ENCODE data around the gene E2F2. TPM values are rescaled to one million over a fixed set of nuclear protein-coding genes. Genes with fewer than 3 reads are reported as not detected.
"Not testable (repeated sequence)": the region's sequence is repeated elsewhere in the genome, so short reads cannot be mapped to it uniquely, and the experiment has no call there.

Gene E2F2
- polyA plus RNA-seq, 1 donor, result 2.8 TPM

GRCh38 chr1:23545851-23546250 lies 14.8 kb upstream of the E2F2 start:
- DNase-seq, result no peak
- no peaks in the 10 kb centered on the region for H3K9me3 ChIP-seq (ENCODE audit: control insufficient read depth, low read depth, low read length)
- H3K4me1 ChIP-seq (ENCODE audit: control insufficient read depth, insufficient read depth, low read length), result peaks cover 24% of the 10 kb centered on the region
- H3K36me3 ChIP-seq (ENCODE audit: control insufficient read depth, insufficient read depth, low read length), result no peaks in the 10 kb centered on the region
- WGBS (ENCODE audit: insufficient coverage, low lambda C conversion rate), result 100% methylated on average over 2 of the region's 9 CpGs
- no peaks in the 10 kb centered on the region for H3K27me3 ChIP-seq (ENCODE audit: control insufficient read depth, insufficient read depth, low read length)
- H3K4me3 ChIP-seq (ENCODE audit: low read length), result no peak overlapping the region
- H3K27ac ChIP-seq (ENCODE audit: low read length), result no peak overlapping the region

GRCh38 chr1:23544444-23545389 lies 13.7 kb upstream of the E2F2 start:
- no peak overlapping the region for H3K27ac ChIP-seq (ENCODE audit: low read length)
- no peaks in the 10 kb centered on the region for H3K36me3 ChIP-seq (ENCODE audit: control insufficient read depth, insufficient read depth, low read length)
- H3K4me1 ChIP-seq (ENCODE audit: control insufficient read depth, insufficient read depth, low read length), result peaks cover 24% of the 10 kb centered on the region
- H3K4me3 ChIP-seq (ENCODE audit: low read length), result no peak overlapping the region
- peak; percentile 68 to 72 for DNase-seq
- no peaks in the 10 kb centered on the region for H3K9me3 ChIP-seq (ENCODE audit: control insufficient read depth, low read depth, low read length)
- WGBS (ENCODE audit: insufficient coverage, low lambda C conversion rate), result 0% methylated on average over 1 of the region's 8 CpGs
- H3K27me3 ChIP-seq (ENCODE audit: control insufficient read depth, insufficient read depth, low read length), result no peaks in the 10 kb centered on the region

GRCh38 chr1:23543707-23544443 lies 12.8 kb upstream of the E2F2 start:
- no CpG with 5 or more reads among the region's 8 CpGs for WGBS (ENCODE audit: insufficient coverage, low lambda C conversion rate)
- no peaks in the 10 kb centered on the region for H3K27me3 ChIP-seq (ENCODE audit: control insufficient read depth, insufficient read depth, low read length)
- H3K4me3 ChIP-seq (ENCODE audit: low read length), result no peak overlapping the region
- H3K27ac ChIP-seq (ENCODE audit: low read length), result no peak overlapping the region
- no peak for DNase-seq
- H3K4me1 ChIP-seq (ENCODE audit: control insufficient read depth, insufficient read depth, low read length), result peaks cover 24% of the 10 kb centered on the region
- no peaks in the 10 kb centered on the region for H3K36me3 ChIP-seq (ENCODE audit: control insufficient read depth, insufficient read depth, low read length)
- H3K9me3 ChIP-seq (ENCODE audit: control insufficient read depth, low read depth, low read length), result no peaks in the 10 kb centered on the region

- H3K27me3 ChIP-seq (ENCODE audit: control insufficient read depth, insufficient read depth, low read length); DNase-seq; H3K27ac ChIP-seq (ENCODE audit: low read length); H3K4me3 ChIP-seq (ENCODE audit: low read length); H3K9me3 ChIP-seq (ENCODE audit: control insufficient read depth, low read depth, low read length); H3K36me3 ChIP-seq (ENCODE audit: control insufficient read depth, insufficient read depth, low read length): not testable (repeated sequence)
- H3K4me1 ChIP-seq (ENCODE audit: control insufficient read depth, insufficient read depth, low read length), result peaks cover 20% of the 10 kb centered on the region
- no CpG with 5 or more reads among the region's 5 CpGs for WGBS (ENCODE audit: insufficient coverage, low lambda C conversion rate)
These were observed 11.9 kb upstream of the E2F2 start for GRCh38 chr1:23542940-23543339.

GRCh38 chr1:23539698-23540266 lies 8.7 kb upstream of the E2F2 start:
- no peak overlapping the region for H3K27ac ChIP-seq (ENCODE audit: low read length)

GRCh38 chr1:23537296-23537973 lies 6.4 kb upstream of the E2F2 start:
- Histone ChIP-seq H3K27me3 (ENCODE audit: control insufficient read depth, insufficient read depth, low read length) (no peaks in the 10 kb centered on the region), H3K4me3 (ENCODE audit: low read length) (no peak overlapping the region), H3K36me3 (ENCODE audit: control insufficient read depth, insufficient read depth, low read length) (no peaks in the 10 kb centered on the region), H3K4me1 (ENCODE audit: control insufficient read depth, insufficient read depth, low read length) (peaks cover 27% of the 10 kb centered on the region), H3K27ac (ENCODE audit: low read length) (peak overlapping the region; percentile 66), H3K9me3 (ENCODE audit: control insufficient read depth, low read depth, low read length) (no peaks in the 10 kb centered on the region)
- no CpG with 5 or more reads among the region's 9 CpGs for WGBS (ENCODE audit: insufficient coverage, low lambda C conversion rate)
- peak; percentile 66 to 86 for DNase-seq

More at GRCh38 chr1:23539698-23540266, 8.7 kb upstream of the E2F2 start:
- peaks cover 12% of the 10 kb centered on the region for H3K4me1 ChIP-seq (ENCODE audit: control insufficient read depth, insufficient read depth, low read length)
- DNase-seq, result peak; percentile 89 to 92
- H3K4me3 ChIP-seq (ENCODE audit: low read length), result no peak overlapping the region
- H3K27me3 ChIP-seq (ENCODE audit: control insufficient read depth, insufficient read depth, low read length), result no peaks in the 10 kb centered on the region
- H3K36me3 ChIP-seq (ENCODE audit: control insufficient read depth, insufficient read depth, low read length), result no peaks in the 10 kb centered on the region
- WGBS (ENCODE audit: insufficient coverage, low lambda C conversion rate), result no CpG with 5 or more reads among the region's 16 CpGs
- no peaks in the 10 kb centered on the region for H3K9me3 ChIP-seq (ENCODE audit: control insufficient read depth, low read depth, low read length)

GRCh38 chr1:23533246-23534023 lies 2.4 kb upstream of the E2F2 start:
- Histone ChIP-seq H3K27me3 (ENCODE audit: control insufficient read depth, insufficient read depth, low read length) (no peaks in the 10 kb centered on the region), H3K4me1 (ENCODE audit: control insufficient read depth, insufficient read depth, low read length) (peaks cover 60% of the 10 kb centered on the region), H3K4me3 (ENCODE audit: low read length) (no peak overlapping the region), H3K9me3 (ENCODE audit: control insufficient read depth, low read depth, low read length) (no peaks in the 10 kb centered on the region), H3K27ac (ENCODE audit: low read length) (peak overlapping the region; percentile 71), H3K36me3 (ENCODE audit: control insufficient read depth, insufficient read depth, low read length) (no peaks in the 10 kb centered on the region)
- peak in 1 of 2 donors; percentile 50 for DNase-seq
- WGBS (ENCODE audit: insufficient coverage, low lambda C conversion rate), result no CpG with 5 or more reads among the region's 6 CpGs

- H3K27me3 ChIP-seq (ENCODE audit: control insufficient read depth, insufficient read depth, low read length), result no peaks in the 10 kb centered on the region
- peak overlapping the region; percentile 12 for H3K4me3 ChIP-seq (ENCODE audit: low read length)
- no CpG with 5 or more reads among the region's 5 CpGs for WGBS (ENCODE audit: insufficient coverage, low lambda C conversion rate)
- no peak for DNase-seq
- peak overlapping the region; percentile 71 for H3K27ac ChIP-seq (ENCODE audit: low read length)
- H3K4me1 ChIP-seq (ENCODE audit: control insufficient read depth, insufficient read depth, low read length), result peaks cover 67% of the 10 kb centered on the region
- H3K36me3 ChIP-seq (ENCODE audit: control insufficient read depth, insufficient read depth, low read length), result no peaks in the 10 kb centered on the region
- H3K9me3 ChIP-seq (ENCODE audit: control insufficient read depth, low read depth, low read length), result no peaks in the 10 kb centered on the region
These were observed 595 bp upstream of the E2F2 start for GRCh38 chr1:23531562-23532094.

GRCh38 chr1:23530087-23530746 lies 816 bp downstream of the E2F2 start:
- DNase-seq, result peak in 1 of 2 donors; percentile 59
- no peak overlapping the region for H3K27ac ChIP-seq (ENCODE audit: low read length)
- H3K27me3 ChIP-seq (ENCODE audit: control insufficient read depth, insufficient read depth, low read length), result no peaks in the 10 kb centered on the region
- no peaks in the 10 kb centered on the region for H3K36me3 ChIP-seq (ENCODE audit: control insufficient read depth, insufficient read depth, low read length)
- H3K4me3 ChIP-seq (ENCODE audit: low read length), result peak overlapping the region; percentile 43
- no CpG with 5 or more reads among the region's 22 CpGs for WGBS (ENCODE audit: insufficient coverage, low lambda C conversion rate)
- H3K9me3 ChIP-seq (ENCODE audit: control insufficient read depth, low read depth, low read length), result no peaks in the 10 kb centered on the region
- peaks cover 80% of the 10 kb centered on the region for H3K4me1 ChIP-seq (ENCODE audit: control insufficient read depth, insufficient read depth, low read length)
